NT2/D1 (cell line): ENCODE results near the gene EGFR.

ENCODE experiments used
- DNase-seq: peaks from one replicate; pipeline ENCODE4 v3.0.0-alpha.2; 2011; ENCODE audit warnings: low read depth, low spot score
- H3K27me3 ChIP-seq: 2 replicates; pipeline ENCODE4 v1.6.0; 2011; ENCODE audit warnings: mild to moderate bottlenecking; ENCODE audit not compliant: insufficient read length, insufficient read depth
- H3K36me3 ChIP-seq: 2 replicates; pipeline ENCODE4 v1.6.1; 2011; ENCODE audit warnings: mild to moderate bottlenecking, low read length, mixed read lengths; ENCODE audit not compliant: insufficient read depth, insufficient read length
- H3K4me1 ChIP-seq: 2 replicates; pipeline ENCODE4 v1.5.1; 2011; ENCODE audit not compliant: insufficient read depth, insufficient read length
- H3K4me3 ChIP-seq: 2 replicates; pipeline ENCODE4 v1.5.1; 2011; ENCODE audit warnings: low read depth; ENCODE audit not compliant: insufficient read length
- H3K9ac ChIP-seq: 2 replicates; pipeline ENCODE4 v1.6.0; 2011; ENCODE audit warnings: low read depth; ENCODE audit not compliant: insufficient read length
- H3K9me3 ChIP-seq: 2 replicates; pipeline ENCODE4 v1.5.1; 2011; ENCODE audit warnings: mild to moderate bottlenecking, low read length; ENCODE audit not compliant: insufficient read depth
- SUZ12 ChIP-seq: IDR thresholded peaks from 2 replicates; pipeline ENCODE4 v1.6.1; 2011; ENCODE audit not compliant: insufficient read length, insufficient read depth; ENCODE audit errors: extremely low read depth
- YY1 ChIP-seq: IDR thresholded peaks from 2 replicates; pipeline ENCODE4 v1.6.1; 2011; ENCODE audit not compliant: insufficient read length, insufficient read depth
- ZNF274 ChIP-seq: IDR thresholded peaks from 2 replicates; pipeline ENCODE4 v1.6.1; 2011; ENCODE audit warnings: mild to moderate bottlenecking, low read depth, low read length

EGFR gene

GRCh38 chr7:55254596-55255495 lies 236.0 kb downstream of the EGFR start:
- no peak for TF ChIP-seq SUZ12
- no peak for TF ChIP-seq ZNF274
- no peak for TF ChIP-seq YY1
- Histone ChIP-seq H3K27me3 (peaks cover 31% of the 10 kb centered on the region), H3K9me3 (no peaks in the 10 kb centered on the region), H3K9ac (peak overlapping the region; percentile 90), H3K36me3 (no peaks in the 10 kb centered on the region), H3K4me1 (peaks cover 2% of the 10 kb centered on the region), H3K4me3 (peak overlapping the region; percentile 41)
- peak; percentile 79 for DNase-seq

- H3K9me3 ChIP-seq, result no peaks in the 10 kb centered on the region
- peak overlapping the region; percentile 90 for H3K9ac ChIP-seq
- peaks cover 31% of the 10 kb centered on the region for H3K27me3 ChIP-seq
- peak overlapping the region; percentile 41 for H3K4me3 ChIP-seq
- H3K4me1 ChIP-seq, result peaks cover 2% of the 10 kb centered on the region
- H3K36me3 ChIP-seq, result no peaks in the 10 kb centered on the region
- no peak for TF ChIP-seq SUZ12
- TF ChIP-seq ZNF274, result no peak
- no peak for TF ChIP-seq YY1
- peak; percentile 85 for DNase-seq
Measured at GRCh38 chr7:55255496-55256445, 237.0 kb downstream of the EGFR start.

GRCh38 chr7:55258631-55259030 lies 239.8 kb downstream of the EGFR start:
- no peak overlapping the region for H3K9ac ChIP-seq
- no peak for DNase-seq
- H3K27me3 ChIP-seq, result peaks cover 24% of the 10 kb centered on the region
- H3K4me3 ChIP-seq, result no peak overlapping the region
- H3K4me1 ChIP-seq, result peaks cover 2% of the 10 kb centered on the region
- no peak for TF ChIP-seq YY1
- no peak for TF ChIP-seq SUZ12
- no peak for TF ChIP-seq ZNF274
- H3K9me3 ChIP-seq, result no peaks in the 10 kb centered on the region
- no peaks in the 10 kb centered on the region for H3K36me3 ChIP-seq

GRCh38 chr7:55260171-55260570 lies 241.4 kb downstream of the EGFR start:
- Histone ChIP-seq H3K9ac (no peak overlapping the region), H3K36me3 (no peaks in the 10 kb centered on the region), H3K27me3 (peaks cover 11% of the 10 kb centered on the region), H3K4me1 (no peaks in the 10 kb centered on the region), H3K4me3 (no peak overlapping the region), H3K9me3 (no peaks in the 10 kb centered on the region)
- no peak for DNase-seq
- TF ChIP-seq ZNF274 (no peak), SUZ12 (no peak), YY1 (no peak)

GRCh38 chr7:55260676-55261385 lies 242.0 kb downstream of the EGFR start:
- DNase-seq, result no peak
- H3K9ac ChIP-seq, result no peak overlapping the region
- H3K36me3 ChIP-seq, result no peaks in the 10 kb centered on the region
- no peaks in the 10 kb centered on the region for H3K4me1 ChIP-seq
- H3K9me3 ChIP-seq, result no peaks in the 10 kb centered on the region
- H3K4me3 ChIP-seq, result no peak overlapping the region
- peaks cover 7% of the 10 kb centered on the region for H3K27me3 ChIP-seq
- no peak for TF ChIP-seq SUZ12
- no peak for TF ChIP-seq ZNF274
- TF ChIP-seq YY1, result no peak
